Stomach (tissue), 9 donors: Measurements from ENCODE around the gene IGHMBP2. TPM values are rescaled to one million over a fixed set of nuclear protein-coding genes. Genes with fewer than 3 reads are reported as not detected.
A peak's percentile ranks its signal among the peaks of the same experiment; 100 is the strongest.

Source experiments
- DNase-seq, 2 donors: peaks; one replicate each; pipeline versions ENCODE4 v3.0.0 to v3.0.0-alpha.2; 2013 to 2019
- H3K27ac ChIP-seq, 5 donors: fragments of 200-600 bp in 4 of 5; sonication (generic) in 4 of 5; one replicate each; pipeline ENCODE4 v1.5.1; 2013 to 2019; ENCODE audit warnings: mild to moderate bottlenecking in 1 of 5, moderate library complexity in 1 of 5
- H3K27me3 ChIP-seq, 3 donors: fragments of 200-600 bp; sonication (generic); one replicate each; pipeline ENCODE4 v1.5.1; 2017 to 2019; ENCODE audit warnings: mixed run types in 1 of 3
- H3K36me3 ChIP-seq, 4 donors: fragments of 200-600 bp; sonication (generic); 1 replicate in 3 of 4; 2 replicates in 1 of 4; pipeline ENCODE4 v1.5.1; 2016 to 2019
- H3K4me1 ChIP-seq, 4 donors: fragments of 200-600 bp; sonication (generic); one replicate each; pipeline ENCODE4 v1.5.1; 2016 to 2019
- H3K4me3 ChIP-seq, 4 donors: fragments of 200-600 bp; sonication (generic) in 3 of 4; one replicate each; pipeline ENCODE4 v1.5.1; 2016 to 2019; ENCODE audit warnings: mild to moderate bottlenecking in 1 of 4
- H3K9me3 ChIP-seq, 4 donors: fragments of 200-600 bp; sonication (generic); one replicate each; pipeline ENCODE4 v1.5.1; 2016 to 2019
- CTCF ChIP-seq, 7 experiments: fragments of 450-650 bp in 4 of 7; fragments of 200-600 bp in 3 of 7; sonication (generic) in 3 of 7; IDR thresholded peaks; one replicate each; pipeline ENCODE4 v1.5.1; 2016 to 2019; ENCODE audit warnings: antibody characterized with exemption in 7 of 7, control low read depth in 2 of 7, mild to moderate bottlenecking in 1 of 7
- EP300 ChIP-seq: sonication (generic); formaldehyde crosslinking; IDR thresholded peaks from one replicate; pipeline ENCODE4 v1.6.1; 2017; ENCODE audit warnings: antibody characterized with exemption
- POLR2A ChIP-seq, 4 donors: fragments of 450-650 bp; IDR thresholded peaks; one replicate each; pipeline ENCODE4 v1.6.1; 2016; ENCODE audit warnings: antibody characterized with exemption in 4 of 4, control low read depth in 2 of 4, mild to moderate bottlenecking in 1 of 4, moderate library complexity in 1 of 4
- POLR2AphosphoS5 ChIP-seq, 3 donors: sonication (generic); formaldehyde crosslinking; IDR thresholded peaks; one replicate each; pipeline ENCODE4 v1.6.1; 2016; ENCODE audit warnings: antibody characterized with exemption in 3 of 3
- WGBS, 5 donors: extraction: QIAGEN DNeasy Blood & Tissue Kit in 3 of 5; methylation state at CpG; one replicate each; pipeline versions ENCODE4 v1.1.5 to v1.1.7; 2013 to 2018; 5-methylcytosine and 5-hydroxymethylcytosine counted together
- intact Hi-C: fragments of 100-400 bp; cut with DNase I; formaldehyde crosslinking; loops from one replicate; pipeline ENCODE4 v1.15.1; 2023; ENCODE audit warnings: low total_unique reads
- polyA plus RNA-seq, 3 donors: library from polyadenylated mRNA; stranded (reverse); fragments of 200-250 nt; gene quantifications; one replicate each; pipeline ENCODE4 v1.2.3, GENCODE V29; 2013
- total RNA-seq, 5 donors: library from RNA; depleted of rRNA; stranded (reverse); fragments of >200 nt; gene quantifications; one replicate each; pipeline versions ENCODE4 v1.1.0 to v1.2.3, GENCODE V29; 2014 to 2016
- donor health status: healthy with polysubstance abuse.
- donor health status: Bipolar disorder and iron deficiency.
- donor health status: healthy.

Gene IGHMBP2
- total and polyA plus RNA-seq, 8 donors = 8.8 to 133 (median 13.7) TPM

- H3K9me3 ChIP-seq = no peaks in the 10 kb centered on the region
- DNase-seq = no peak
- intact Hi-C loops = no loop called here
- peaks cover 65 to 98% (median 97%) of the 10 kb centered on the region in 4 donors for H3K36me3 ChIP-seq
- peak overlapping the region in 3 of 5 donors; percentile 49 to 79 (median 65) for H3K27ac ChIP-seq
- WGBS, 5 donors = 90 to 95% (median 92%) methylated on average over 11 to 17 of the region's 17 CpGs
- H3K4me3 ChIP-seq = no peak overlapping the region
- TF ChIP-seq POLR2A (IDR thresholded peaks at IDR 0.05) (no peak), EP300 (no peak), POLR2AphosphoS5 (IDR thresholded peaks at IDR 0.05) (no peak), CTCF (IDR thresholded peaks at IDR 0.05) (no peak)
- H3K27me3 ChIP-seq = no peaks in the 10 kb centered on the region
- H3K4me1 ChIP-seq = peaks cover 0 to 15% (median 3%) of the 10 kb centered on the region in 4 donors
Measured at GRCh38 chr11:68933605-68934320, 30.1 kb downstream of the IGHMBP2 start.

- peaks cover 0 to 10% (median under 1%) of the 10 kb centered on the region in 4 donors for H3K4me1 ChIP-seq
- TF ChIP-seq CTCF (IDR thresholded peaks at IDR 0.05) = no peak
- no peak for TF ChIP-seq EP300
- no peak for TF ChIP-seq POLR2A (IDR thresholded peaks at IDR 0.05)
- TF ChIP-seq POLR2AphosphoS5 (IDR thresholded peaks at IDR 0.05) = no peak
- DNase-seq = no peak
- H3K4me3 ChIP-seq = no peak overlapping the region
- peaks cover 65 to 98% (median 97%) of the 10 kb centered on the region in 4 donors for H3K36me3 ChIP-seq
- no peaks in the 10 kb centered on the region for H3K27me3 ChIP-seq
- no peaks in the 10 kb centered on the region for H3K9me3 ChIP-seq
- intact Hi-C loops = no loop called here
- 91 to 94% (median 92%) methylated on average over 12 of the region's 12 CpGs for WGBS, 5 donors
- H3K27ac ChIP-seq = peak overlapping the region in 2 of 5 donors; percentile 65 to 79
Measured at GRCh38 chr11:68934321-68934645, 30.6 kb downstream of the IGHMBP2 start.

GRCh38 chr11:68934666-68935065 lies 31.0 kb downstream of the IGHMBP2 start:
- no peaks in the 10 kb centered on the region for H3K9me3 ChIP-seq
- WGBS, 5 donors = 92 to 97% (median 96%) methylated on average over 13 of the region's 13 CpGs
- intact Hi-C loops = no loop called here
- peaks cover 65 to 98% (median 97%) of the 10 kb centered on the region in 4 donors for H3K36me3 ChIP-seq
- no peak overlapping the region for H3K4me3 ChIP-seq
- DNase-seq = no peak
- H3K27ac ChIP-seq = peak overlapping the region in 2 of 5 donors; percentile 65 to 79
- peaks cover 0 to 7% (median 0%) of the 10 kb centered on the region in 4 donors for H3K4me1 ChIP-seq
- TF ChIP-seq CTCF (IDR thresholded peaks at IDR 0.05) = no peak
- TF ChIP-seq EP300 = no peak
- TF ChIP-seq POLR2A (IDR thresholded peaks at IDR 0.05) = no peak
- TF ChIP-seq POLR2AphosphoS5 (IDR thresholded peaks at IDR 0.05) = no peak
- H3K27me3 ChIP-seq = no peaks in the 10 kb centered on the region

GRCh38 chr11:68935066-68935465 lies 31.4 kb downstream of the IGHMBP2 start:
- peak overlapping the region in 2 of 5 donors; percentile 65 to 79 for H3K27ac ChIP-seq
- no peaks in the 10 kb centered on the region for H3K9me3 ChIP-seq
- WGBS, 5 donors = 94 to 97% (median 96%) methylated on average over 13 to 15 of the region's 15 CpGs
- H3K4me3 ChIP-seq = no peak overlapping the region
- peaks cover 63 to 98% (median 97%) of the 10 kb centered on the region in 4 donors for H3K36me3 ChIP-seq
- intact Hi-C loops = no loop called here
- no peak for DNase-seq
- peaks cover 0 to 10% (median 0%) of the 10 kb centered on the region in 4 donors for H3K4me1 ChIP-seq
- TF ChIP-seq EP300 (no peak), POLR2AphosphoS5 (IDR thresholded peaks at IDR 0.05) (no peak), POLR2A (IDR thresholded peaks at IDR 0.05) (no peak)
- H3K27me3 ChIP-seq = no peaks in the 10 kb centered on the region
